ENCODE data around the gene CRYAA.
"Not testable (repeated sequence)": the region's sequence is repeated elsewhere in the genome, so short reads cannot be mapped to it uniquely, and the experiment has no call there.

Gene CRYAA

GRCh38 chr21:43168708-43169107, at the start of gene CRYAA:
Gene CRYAA (plus strand): TSS chr21:43169008. CDS start chr21:43169100, 92 bp downstream.
- DNase-seq (ENCODE audit: low spot score): not testable (repeated sequence)

DNA sequence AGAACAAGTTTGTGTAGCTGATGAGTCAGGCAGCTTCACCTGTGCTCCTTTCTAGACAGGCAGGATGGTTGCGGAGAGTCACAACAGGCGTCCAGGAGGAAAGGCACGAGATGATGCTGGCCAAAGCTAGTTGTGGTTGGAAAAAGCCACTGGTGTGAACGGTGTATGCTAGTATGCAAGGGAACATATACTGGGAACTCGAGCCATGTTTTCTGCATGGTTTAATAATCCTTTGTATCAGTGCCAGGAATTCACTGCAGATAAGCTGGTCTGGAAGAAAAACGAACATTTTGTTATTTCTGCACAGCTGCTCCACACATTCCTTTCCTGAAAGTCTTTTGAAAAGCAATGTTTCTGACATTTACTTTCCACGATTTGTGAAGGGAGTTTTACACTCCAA, 38.7 kb upstream of the CRYAA start:
- not testable (repeated sequence) for DNase-seq (ENCODE audit: low spot score)

DNA sequence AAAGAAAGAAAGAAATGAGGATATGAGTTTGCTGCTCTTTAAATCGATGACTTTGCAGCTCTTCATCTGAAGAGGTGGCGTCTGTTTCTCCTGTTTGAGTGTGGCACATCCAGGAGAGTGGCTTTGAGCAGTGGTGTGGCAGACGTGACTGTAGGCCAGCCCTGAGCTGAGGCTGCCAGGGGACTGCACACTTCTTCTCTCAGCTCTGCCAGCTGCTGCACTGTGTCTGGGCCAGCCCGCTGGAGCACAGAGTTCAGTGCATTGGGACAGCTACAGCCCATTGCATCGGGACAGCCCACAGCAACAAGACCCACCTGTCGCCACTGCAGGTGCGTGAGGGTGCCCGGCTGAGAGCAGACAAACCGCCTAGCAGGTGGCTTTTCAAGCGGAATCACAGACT, 34.3 kb upstream of the CRYAA start:
- DNase-seq (ENCODE audit: low spot score): not testable (repeated sequence)

- not testable (repeated sequence) for DNase-seq (ENCODE audit: low spot score)
Measured at GRCh38 chr21:43138944-43139343, 29.9 kb upstream of the CRYAA start.

- not testable (repeated sequence) for DNase-seq (ENCODE audit: low spot score)
Measured at GRCh38 chr21:43141407-43141806, 27.4 kb upstream of the CRYAA start.

- not testable (repeated sequence) for DNase-seq (ENCODE audit: low spot score)
Measured at GRCh38 chr21:43146637-43147036, 22.2 kb upstream of the CRYAA start.

DNA sequence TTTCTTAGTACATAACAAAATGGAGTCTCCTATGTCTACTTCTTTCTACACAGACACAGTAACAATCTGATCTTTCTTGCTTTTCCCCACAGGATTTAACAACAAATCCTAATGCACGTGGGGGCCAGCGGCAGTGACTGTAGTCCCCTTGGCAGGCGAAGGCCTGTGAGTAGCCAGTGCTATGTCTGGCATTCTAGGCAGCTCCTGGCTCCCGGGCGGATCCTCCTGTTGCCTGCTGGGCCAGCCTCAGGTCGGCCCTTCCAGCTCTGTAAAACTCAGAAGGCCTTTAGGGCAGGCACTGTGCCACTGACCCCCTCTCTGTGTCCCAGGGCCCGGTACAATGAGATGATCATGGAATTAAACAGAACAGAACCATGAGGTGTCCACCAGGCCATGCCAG, 20.8 kb upstream of the CRYAA start:
- not testable (repeated sequence) for DNase-seq (ENCODE audit: low spot score)

GRCh38 chr21:43149344-43149743, 19.5 kb upstream of the CRYAA start:
- not testable (repeated sequence) for DNase-seq (ENCODE audit: low spot score)

DNA sequence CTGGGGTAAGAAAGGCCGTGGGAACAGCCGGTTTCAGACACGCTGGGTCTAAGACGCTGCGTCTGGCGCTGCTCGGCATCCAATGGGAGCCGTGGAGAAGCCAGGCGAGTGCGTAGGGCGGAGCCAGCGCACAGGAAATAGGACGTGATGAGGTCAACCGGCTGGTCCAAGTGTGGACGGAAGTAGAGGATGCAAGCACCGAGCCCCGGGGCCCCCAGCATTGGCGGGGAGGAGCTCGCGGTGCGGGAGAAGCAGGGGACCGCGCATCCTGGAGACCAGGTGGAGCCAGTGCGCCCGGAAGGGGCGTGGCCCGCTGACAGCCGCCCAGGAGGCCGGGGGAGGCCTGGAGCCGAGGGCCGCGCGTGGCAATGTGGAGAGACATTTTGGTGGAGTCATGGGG, 15.2 kb upstream of the CRYAA start:
- DNase-seq (ENCODE audit: low spot score): not testable (repeated sequence)

DNA sequence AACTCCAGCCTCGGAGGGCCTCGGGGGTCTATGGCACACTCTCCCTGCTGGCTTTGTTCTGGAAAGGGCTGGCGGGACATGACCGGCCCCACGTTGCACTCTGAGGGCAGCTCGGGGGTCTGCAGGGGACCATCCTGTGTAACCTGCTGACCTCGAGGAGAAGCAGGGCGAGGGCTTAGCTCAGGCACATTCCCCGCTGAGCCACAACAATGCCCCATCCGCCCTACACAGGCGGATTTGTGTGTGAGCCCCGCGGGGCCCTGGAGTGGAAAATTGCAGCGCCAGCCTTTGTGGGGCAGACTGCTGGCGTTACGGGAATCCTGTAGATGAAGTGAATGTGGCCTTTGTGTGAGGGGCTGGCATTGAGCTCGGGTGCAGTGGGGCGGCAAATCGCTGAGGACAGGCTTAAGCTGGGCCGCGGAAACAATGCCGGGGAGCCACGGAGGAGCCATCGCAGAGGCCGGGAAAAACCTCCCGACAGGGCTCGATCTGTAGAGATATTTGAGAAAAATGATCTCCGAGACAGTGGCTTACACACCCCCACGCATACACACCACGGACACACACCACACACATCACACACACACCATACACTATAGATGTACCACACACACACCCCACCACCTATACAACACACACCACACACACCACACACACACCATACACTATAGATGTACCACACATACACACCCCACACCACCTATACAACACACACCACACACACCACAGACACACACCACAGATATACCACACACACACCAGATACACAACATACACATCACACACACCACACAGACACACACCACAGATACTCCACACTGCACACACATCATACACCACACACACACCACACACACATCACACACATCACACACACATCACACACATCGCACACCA, 9.3 kb upstream of the CRYAA start:
- DNase-seq (ENCODE audit: low spot score): not testable (repeated sequence)

GRCh38 chr21:43161826-43162707, 6.7 kb upstream of the CRYAA start:
- DNase-seq (ENCODE audit: low spot score): not testable (repeated sequence)

GRCh38 chr21:43162708-43163205, 6.1 kb upstream of the CRYAA start:
- not testable (repeated sequence) for DNase-seq (ENCODE audit: low spot score)

DNA sequence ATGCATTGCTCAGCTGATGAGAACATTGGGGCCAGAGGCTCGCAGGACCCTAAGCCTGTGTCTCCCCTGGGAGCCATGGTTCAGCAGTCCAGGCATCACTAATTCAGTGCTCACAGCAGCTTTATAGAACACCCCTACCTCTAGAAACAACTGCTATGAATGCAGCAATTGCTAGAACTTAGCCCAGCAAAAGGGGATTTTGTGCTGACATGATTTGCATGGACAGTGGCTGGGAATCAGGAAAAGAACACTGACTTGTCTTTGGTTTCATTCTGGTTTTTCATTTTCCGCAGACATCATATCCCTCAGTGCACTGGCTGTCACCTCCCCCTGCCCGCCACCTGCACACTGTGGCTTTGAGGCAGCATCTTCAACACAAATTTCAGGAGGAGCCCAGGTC, 4.0 kb upstream of the CRYAA start:
- DNase-seq (ENCODE audit: low spot score): not testable (repeated sequence)

DNA sequence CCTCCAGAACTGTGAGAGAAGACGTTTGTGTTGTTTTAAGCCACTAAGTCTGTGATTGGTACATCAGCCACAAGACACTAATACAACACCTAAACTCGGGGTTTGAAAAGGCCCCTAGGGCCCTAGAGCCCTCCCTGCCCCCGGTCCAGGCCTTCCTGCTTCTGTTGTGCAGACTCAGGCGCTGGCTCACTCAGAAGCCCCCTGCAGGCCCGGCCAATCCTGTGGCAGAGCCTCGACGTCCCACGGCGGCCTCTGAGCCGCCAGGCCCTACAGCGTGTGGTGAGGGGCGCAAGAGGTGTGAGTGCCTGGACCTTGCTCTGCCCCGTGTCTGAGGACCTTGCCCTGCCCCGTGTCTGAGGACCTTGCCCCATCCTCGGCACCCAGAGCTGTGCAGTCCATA, 3.1 kb upstream of the CRYAA start:
- not testable (repeated sequence) for DNase-seq (ENCODE audit: low spot score)

DNA sequence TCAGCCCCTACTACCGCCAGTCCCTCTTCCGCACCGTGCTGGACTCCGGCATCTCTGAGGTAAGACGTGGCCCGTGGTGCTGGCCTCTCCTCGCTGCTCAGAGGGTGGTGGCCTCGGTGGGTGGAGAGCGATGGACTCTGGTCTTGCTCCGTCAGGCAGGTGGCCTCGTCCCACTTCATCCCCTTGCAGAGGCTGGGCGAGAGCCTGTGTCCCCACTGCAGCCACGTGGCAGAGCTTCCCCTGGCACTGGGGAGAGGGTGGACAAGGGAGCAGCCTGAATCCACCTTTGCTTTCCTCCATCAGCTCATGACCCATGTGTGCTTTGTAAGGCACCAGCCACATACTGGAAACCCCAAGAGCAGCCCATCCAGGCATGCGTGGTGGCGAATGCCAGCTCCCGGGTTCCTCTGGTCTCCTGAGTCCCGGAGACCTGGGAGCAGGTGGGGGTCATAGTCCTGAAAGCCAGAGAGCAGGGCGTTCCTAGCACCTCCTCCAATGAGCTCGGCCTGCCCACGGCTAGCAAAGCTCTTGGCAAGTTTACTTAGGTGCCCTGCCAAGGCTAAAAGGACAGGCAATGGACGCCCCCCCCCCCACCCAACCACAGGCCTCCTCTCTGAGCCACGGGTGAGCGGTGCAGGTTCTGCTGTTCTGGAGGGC, 550 bp downstream of the CRYAA start:
- DNase-seq (ENCODE audit: low spot score): not testable (repeated sequence)

- not testable (repeated sequence) for DNase-seq (ENCODE audit: low spot score)
Measured at GRCh38 chr21:43169891-43170290, 1.1 kb downstream of the CRYAA start.

GRCh38 chr21:43172812-43173211, 4.0 kb downstream of the CRYAA start:
- not testable (repeated sequence) for DNase-seq (ENCODE audit: low spot score)

DNA sequence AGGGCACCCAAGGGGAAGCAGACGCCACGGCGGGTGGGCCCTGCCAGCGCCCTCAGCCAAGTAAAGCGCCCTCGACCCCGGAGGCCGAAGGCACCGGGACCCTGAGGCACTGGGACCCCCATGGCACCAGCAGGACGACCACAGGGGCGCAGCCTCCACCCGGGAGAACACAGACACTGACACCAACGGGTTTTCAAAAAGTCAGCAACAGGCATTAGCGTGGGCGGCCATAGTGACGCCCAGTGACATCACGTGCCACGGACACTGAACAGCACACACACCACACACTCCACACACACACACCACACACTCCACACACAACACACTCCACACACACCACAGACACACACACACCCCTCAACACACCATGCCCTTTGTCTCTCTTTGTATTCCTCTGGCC, 4.6 kb downstream of the CRYAA start:
- not testable (repeated sequence) for DNase-seq (ENCODE audit: low spot score)

DNA sequence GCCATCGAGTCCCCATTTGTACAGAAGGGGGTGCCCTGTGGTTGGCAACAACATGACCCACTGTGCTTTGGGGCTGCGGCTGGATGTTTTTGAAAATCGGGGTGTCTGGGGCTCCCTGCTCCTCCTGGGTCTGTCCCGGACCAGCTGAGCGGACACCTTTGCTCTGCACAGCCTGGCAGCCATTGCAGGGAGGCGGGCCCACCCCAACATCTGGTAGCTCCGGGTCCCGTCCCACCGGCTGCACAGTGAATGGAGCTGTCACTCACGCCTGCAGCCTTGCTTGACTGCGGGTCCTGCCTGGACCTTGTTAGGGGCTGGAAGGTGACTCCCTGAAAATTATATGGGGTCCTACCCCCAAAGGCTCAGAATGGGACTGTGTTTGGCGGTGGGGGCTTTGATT, 5.1 kb downstream of the CRYAA start:
- DNase-seq (ENCODE audit: low spot score): not testable (repeated sequence)

DNA sequence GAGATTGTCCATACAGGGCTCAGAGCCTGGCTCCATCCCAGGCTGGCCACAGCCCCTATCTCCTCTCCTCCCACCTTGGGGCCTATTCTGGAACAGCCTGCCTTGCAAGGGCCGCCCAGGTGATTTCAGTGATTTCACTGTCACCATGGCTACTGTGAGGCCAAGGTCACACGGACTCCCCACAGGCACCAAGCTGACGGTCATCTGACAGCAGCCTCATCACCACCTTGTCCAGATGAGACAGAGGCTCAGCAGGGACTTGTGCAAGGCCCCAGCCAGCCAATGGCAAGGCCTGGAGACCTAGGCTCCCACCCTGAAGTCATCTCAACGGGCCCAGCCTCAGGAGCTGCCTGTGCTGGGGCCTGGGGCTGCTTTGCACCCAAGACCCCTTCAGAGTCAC, 6.2 kb downstream of the CRYAA start:
- DNase-seq (ENCODE audit: low spot score): not testable (repeated sequence)

- DNase-seq (ENCODE audit: low spot score): not testable (repeated sequence)
Measured at GRCh38 chr21:43176621-43177020, 7.8 kb downstream of the CRYAA start.

All from COLO829 (cell line).